Activated CD4-positive, alpha-beta memory T cell treated with anti-CD3 and anti-CD28 coated beads, Interleukin-2, amount 10 ng/mL, durations not matched to agents 7 days and 5 days (primary cell): ENCODE data around the gene FBXL14. TPM values are rescaled to one million over a fixed set of nuclear protein-coding genes. Genes with fewer than 3 reads are reported as not detected.

Source experiments
- CTCF ChIA-PET: fragments of 350-600 bp; sonication (Branson Sonifier 250); formaldehyde crosslinking; loops from one replicate; lab custom pipeline; 2021; ENCODE audit warnings: antibody characterized with exemption, inconsistent platforms; lab: Charles Lee
- POLR2A ChIA-PET: fragments of 350-600 bp; sonication (Branson Sonifier 250); formaldehyde crosslinking; loops from one replicate; lab custom pipeline; 2021; ENCODE audit warnings: antibody characterized with exemption; lab: Charles Lee
- DNase-seq: peaks from one replicate; pipeline ENCODE4 v3.0.0-alpha.2; 2020
- H3K27ac Mint-ChIP-seq: one replicate; pipeline ENCODE4 v1.8.0; 2021; ENCODE audit warnings: mild to moderate bottlenecking, mixed read lengths
- H3K27me3 Mint-ChIP-seq: one replicate; pipeline ENCODE4 v1.8.0; 2021; ENCODE audit warnings: mixed read lengths
- H3K36me3 Mint-ChIP-seq: one replicate; pipeline ENCODE4 v1.8.0; 2021; ENCODE audit warnings: low read depth, mixed read lengths
- H3K4me1 Mint-ChIP-seq: one replicate; pipeline ENCODE4 v1.8.0; 2021; ENCODE audit warnings: mixed read lengths
- H3K4me3 Mint-ChIP-seq: one replicate; pipeline ENCODE4 v1.8.0; 2021; ENCODE audit warnings: mild to moderate bottlenecking, mixed read lengths
- H3K9me3 Mint-ChIP-seq: one replicate; pipeline ENCODE4 v1.8.0; 2021; ENCODE audit warnings: mixed read lengths
- total RNA-seq, 2 experiments: library from RNA; stranded (reverse); gene quantifications; one replicate each; pipeline ENCODE4 v1.2.3, GENCODE V29; 2021

The FBXL14 gene
- total RNA-seq, 2 experiments from 2014 or later = 30.3 to 30.9 TPM

DNA sequence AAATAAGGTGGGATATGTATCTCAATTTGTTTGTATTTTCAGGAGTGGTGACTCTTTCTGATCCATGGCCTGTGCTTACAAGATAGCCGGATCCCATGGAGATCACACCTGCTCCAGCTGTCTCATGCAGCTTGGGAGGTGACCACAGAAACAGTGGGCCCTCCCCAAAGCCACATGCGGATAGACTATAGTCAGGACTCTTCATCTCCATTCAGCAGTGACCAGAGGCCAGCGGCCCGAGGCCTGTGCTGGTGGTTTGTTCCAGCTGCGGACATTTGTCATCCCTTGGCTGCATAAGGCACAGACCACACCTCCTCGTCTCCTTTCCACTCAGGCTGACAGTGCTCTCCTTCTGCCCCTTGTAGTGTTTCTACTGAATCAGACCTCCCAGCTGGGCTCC lies 20.0 kb upstream of the FBXL14 start:
- Mint-ChIP-seq H3K27ac (no peak overlapping the region), H3K9me3 (no peaks in the 10 kb centered on the region), H3K36me3 (no peaks in the 10 kb centered on the region), H3K4me1 (peaks cover 22% of the 10 kb centered on the region), H3K4me3 (no peak overlapping the region), H3K27me3 (peaks cover 17% of the 10 kb centered on the region)
- ChIA-PET CTCF (interaction anchor here (1.7 kb wide), 1 partner anchor 325 kb away, joined by 3 read pairs; no protein-coding TSS in a partner anchor), POLR2A (no interaction called here)
- DNase-seq = no peak

DNA sequence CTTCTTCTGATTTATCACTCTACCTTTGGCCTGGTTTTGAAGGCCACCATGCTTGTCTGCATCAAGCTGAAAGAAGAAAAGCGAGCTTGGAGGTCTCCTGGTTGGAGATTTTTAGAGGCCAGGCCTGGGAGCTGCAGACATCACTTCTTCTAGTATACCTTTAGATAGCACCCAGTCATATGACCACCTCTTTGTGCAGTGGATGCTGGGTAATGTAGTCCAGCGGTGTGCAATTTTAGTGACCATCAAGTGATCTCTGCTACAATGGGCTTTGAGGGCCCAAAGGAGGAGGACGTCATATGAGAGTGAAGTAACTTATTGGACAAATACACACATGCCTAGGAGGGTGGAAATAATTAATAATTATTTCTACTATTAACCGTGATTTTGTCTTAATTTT lies 19.5 kb upstream of the FBXL14 start:
- H3K9me3 Mint-ChIP-seq = no peaks in the 10 kb centered on the region
- CTCF ChIA-PET = interaction anchor here (1.7 kb wide), 1 partner anchor 326 kb away, joined by 3 read pairs; no protein-coding TSS in a partner anchor
- no peak overlapping the region for H3K4me3 Mint-ChIP-seq
- H3K27ac Mint-ChIP-seq = no peak overlapping the region
- POLR2A ChIA-PET = interaction anchor here (1.7 kb wide), 1 partner anchor 12 kb away, joined by 6 read pairs; no protein-coding TSS in a partner anchor
- peaks cover 18% of the 10 kb centered on the region for H3K4me1 Mint-ChIP-seq
- no peak for DNase-seq
- peaks cover 17% of the 10 kb centered on the region for H3K27me3 Mint-ChIP-seq
- H3K36me3 Mint-ChIP-seq = no peaks in the 10 kb centered on the region

DNA sequence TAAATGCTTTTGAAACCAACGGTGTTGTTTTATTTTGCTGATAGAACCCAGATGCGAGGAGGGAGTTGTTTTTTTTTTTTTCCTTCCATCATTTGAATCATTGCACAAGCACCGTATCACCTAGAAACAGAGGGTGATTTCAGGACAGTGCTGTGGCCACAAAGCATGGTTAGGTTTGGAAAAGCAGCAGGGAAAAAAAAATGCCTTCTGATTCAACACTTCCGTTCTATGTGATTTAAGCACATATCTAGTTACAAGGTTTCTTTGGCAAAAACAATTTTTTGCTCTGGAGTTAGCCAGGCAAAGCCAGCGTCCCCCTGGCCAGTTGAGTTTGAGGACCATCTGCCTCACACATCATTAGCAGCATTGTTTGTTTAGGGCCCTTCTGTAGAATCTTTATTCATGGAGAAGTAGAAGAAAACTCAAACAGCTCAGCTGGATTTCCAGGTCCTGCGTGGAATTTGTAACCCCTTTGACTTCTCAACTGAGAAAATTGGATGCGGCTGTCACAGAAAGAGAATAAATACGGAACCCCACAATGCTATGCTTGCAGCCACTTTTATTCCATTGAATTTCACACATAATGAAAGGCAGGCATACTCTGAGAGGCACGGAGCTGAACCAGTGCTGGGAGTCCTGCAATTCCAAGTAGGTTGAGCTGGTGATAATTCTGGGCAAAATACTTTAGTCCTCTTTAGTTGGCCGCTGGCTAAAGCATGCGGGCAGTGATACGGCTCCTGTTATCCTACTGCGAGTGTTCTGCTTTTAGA lies 17.6 kb upstream of the FBXL14 start:
- no peak for DNase-seq
- Mint-ChIP-seq H3K36me3 (no peaks in the 10 kb centered on the region), H3K4me1 (peaks cover 14% of the 10 kb centered on the region), H3K9me3 (no peaks in the 10 kb centered on the region), H3K27me3 (peaks cover 13% of the 10 kb centered on the region), H3K4me3 (no peak overlapping the region), H3K27ac (no peak overlapping the region)
- ChIA-PET CTCF (interaction anchor here (1.2 to 2.3 kb wide), 3 partner anchors 8 to 494 kb away, joined by 3 to 7 read pairs (median 4); no protein-coding TSS in a partner anchor), POLR2A (interaction anchor here (1.7 kb wide), 1 partner anchor 10 kb away, joined by 6 read pairs; no protein-coding TSS in a partner anchor)

DNA sequence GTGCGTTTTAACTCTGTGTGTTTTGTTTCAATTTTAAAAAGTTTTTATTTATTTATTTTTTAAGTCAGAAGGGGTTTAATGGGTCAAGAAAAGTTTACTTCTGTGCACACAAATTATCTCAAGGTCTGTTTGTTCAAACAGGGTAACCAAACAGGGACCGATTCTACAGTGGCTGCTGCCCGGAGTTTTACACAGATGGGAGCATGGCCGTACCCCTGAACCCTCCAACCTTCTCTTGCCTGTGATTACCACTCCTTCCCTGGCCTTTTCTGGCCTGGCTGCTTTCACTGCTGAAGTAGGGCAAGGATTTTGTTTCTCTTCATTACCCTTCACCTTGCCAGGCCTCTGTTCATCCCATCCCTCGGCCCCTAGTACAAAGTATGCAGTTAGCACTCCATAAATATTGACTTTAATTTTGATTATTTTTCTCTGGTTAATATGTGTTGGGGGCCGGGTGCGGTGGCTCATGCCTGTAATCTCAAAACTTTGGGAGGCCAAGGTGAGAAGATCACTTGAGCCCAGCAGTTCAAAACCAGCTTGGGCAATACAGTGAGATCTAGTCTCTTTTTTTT lies 15.8 kb upstream of the FBXL14 start:
- H3K36me3 Mint-ChIP-seq = no peaks in the 10 kb centered on the region
- no peak overlapping the region for H3K27ac Mint-ChIP-seq
- ChIA-PET CTCF (no interaction called here), POLR2A (no interaction called here)
- H3K4me3 Mint-ChIP-seq = no peak overlapping the region
- peaks cover 11% of the 10 kb centered on the region for H3K27me3 Mint-ChIP-seq
- DNase-seq = no peak
- H3K4me1 Mint-ChIP-seq = peaks cover 14% of the 10 kb centered on the region
- no peaks in the 10 kb centered on the region for H3K9me3 Mint-ChIP-seq

DNA sequence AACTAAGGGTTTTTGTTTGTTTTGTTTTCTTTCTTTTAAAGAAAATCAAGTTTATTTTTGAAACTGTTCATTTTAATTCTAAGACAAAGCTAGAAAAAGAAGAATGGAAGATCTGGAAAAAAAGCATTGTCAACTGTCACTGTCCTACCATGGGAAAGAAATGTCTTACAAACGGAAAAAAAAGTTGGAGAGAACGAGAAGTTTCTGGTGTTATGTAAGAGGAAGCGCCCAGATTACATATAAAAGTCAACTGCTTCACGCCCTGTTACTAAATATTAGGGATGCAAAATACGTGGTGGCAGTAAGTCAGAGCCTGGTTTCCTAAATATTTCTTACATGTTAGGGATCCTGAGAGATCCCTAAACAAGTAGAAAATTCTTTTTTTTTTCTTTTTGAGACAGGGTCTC lies 14.3 kb upstream of the FBXL14 start:
- Mint-ChIP-seq H3K27ac (no peak overlapping the region), H3K36me3 (no peaks in the 10 kb centered on the region), H3K4me3 (no peak overlapping the region), H3K4me1 (peaks cover 21% of the 10 kb centered on the region), H3K9me3 (no peaks in the 10 kb centered on the region), H3K27me3 (peaks cover 11% of the 10 kb centered on the region)
- ChIA-PET POLR2A (no interaction called here), CTCF (interaction anchor here (1.0 kb wide), 1 partner anchor 26 kb away, joined by 3 read pairs; no protein-coding TSS in a partner anchor)
- no peak for DNase-seq

DNA sequence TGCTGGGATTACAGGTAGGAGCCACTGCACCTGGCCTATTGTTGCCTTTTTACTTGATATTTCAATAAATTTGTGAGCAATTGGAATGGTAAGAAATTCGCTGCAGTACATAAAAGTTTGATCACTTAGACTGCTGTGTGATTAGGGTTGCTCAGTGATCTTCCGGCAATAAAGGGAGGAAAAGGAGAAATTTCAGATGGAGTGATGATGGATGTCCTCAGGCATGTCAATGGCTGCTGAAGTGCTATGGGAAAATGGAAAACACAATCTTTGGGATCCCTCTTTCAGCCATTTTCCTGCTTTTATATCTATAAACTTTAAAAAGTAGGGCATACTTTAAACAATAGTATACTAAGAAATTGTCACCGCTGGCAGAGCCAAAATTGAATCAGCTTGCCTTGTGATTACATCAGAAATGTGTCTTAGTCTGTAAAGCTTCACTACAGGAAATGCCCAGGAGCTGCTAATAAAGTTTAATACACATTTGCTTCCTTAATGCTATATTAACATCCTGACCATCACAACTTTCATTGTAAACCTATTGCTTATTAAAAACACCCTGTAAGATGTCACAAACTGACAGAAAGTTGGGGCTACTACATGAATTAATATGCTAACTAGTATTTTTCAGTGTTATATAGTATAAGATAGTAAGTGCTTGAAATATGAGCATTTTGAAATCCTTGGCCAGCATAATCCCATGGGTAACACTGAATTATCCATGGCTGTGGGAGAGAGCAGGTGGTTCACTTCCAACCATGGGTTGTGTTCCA lies 13.7 kb upstream of the FBXL14 start:
- ChIA-PET CTCF (interaction anchor here (1.0 kb wide), 1 partner anchor 25 kb away, joined by 3 read pairs; no protein-coding TSS in a partner anchor), POLR2A (no interaction called here)
- Mint-ChIP-seq H3K4me3 (no peak overlapping the region), H3K4me1 (peaks cover 21% of the 10 kb centered on the region), H3K27ac (no peak overlapping the region), H3K36me3 (no peaks in the 10 kb centered on the region), H3K9me3 (no peaks in the 10 kb centered on the region), H3K27me3 (peaks cover 11% of the 10 kb centered on the region)
- no peak for DNase-seq

DNA sequence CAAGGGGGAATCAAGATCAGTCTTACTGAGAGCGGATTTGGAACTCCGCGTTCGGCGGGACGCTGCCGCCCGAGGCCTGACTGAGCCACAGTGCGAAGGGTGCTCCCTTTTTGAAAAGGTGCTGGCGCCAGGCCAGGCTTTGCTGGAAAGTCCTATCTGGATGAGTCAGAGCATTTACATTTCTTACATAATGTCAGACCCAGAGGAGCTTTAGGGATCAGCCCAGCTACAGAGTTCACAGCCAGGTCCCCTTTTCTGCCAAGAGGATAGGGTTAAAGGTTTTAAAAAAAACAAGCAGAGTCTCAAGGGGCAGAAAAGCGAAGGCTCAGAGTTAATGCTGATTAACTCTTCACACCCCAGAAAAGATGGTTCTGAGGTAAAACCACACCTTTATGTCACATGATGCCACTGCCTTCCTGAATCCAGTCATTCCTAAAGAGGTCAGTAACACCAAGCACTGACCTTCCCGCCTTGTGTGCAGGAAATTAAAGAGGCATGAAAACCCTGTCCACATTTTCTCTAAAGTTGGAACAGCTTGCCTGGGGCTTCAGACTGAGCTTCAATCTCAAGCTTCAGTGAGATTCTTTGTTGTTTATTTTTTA lies 11.7 kb upstream of the FBXL14 start:
- Mint-ChIP-seq H3K9me3 (no peaks in the 10 kb centered on the region), H3K4me1 (peaks cover 40% of the 10 kb centered on the region), H3K27me3 (peaks cover 3% of the 10 kb centered on the region), H3K27ac (no peak overlapping the region), H3K4me3 (peak overlapping the region; percentile 68), H3K36me3 (no peaks in the 10 kb centered on the region)
- DNase-seq = peak; percentile 41
- POLR2A ChIA-PET = interaction anchor here (0.6 to 1.4 kb wide), 4 partner anchors 11 to 488 kb away, joined by 3 to 6 read pairs (median 3); partner anchors contain the start of gene FBXL14
- CTCF ChIA-PET = interaction anchor here (0.6 to 2.2 kb wide), 8 partner anchors 10 to 488 kb away, joined by 3 to 30 read pairs (median 4); partner anchors contain the start of gene WNT5B

DNA sequence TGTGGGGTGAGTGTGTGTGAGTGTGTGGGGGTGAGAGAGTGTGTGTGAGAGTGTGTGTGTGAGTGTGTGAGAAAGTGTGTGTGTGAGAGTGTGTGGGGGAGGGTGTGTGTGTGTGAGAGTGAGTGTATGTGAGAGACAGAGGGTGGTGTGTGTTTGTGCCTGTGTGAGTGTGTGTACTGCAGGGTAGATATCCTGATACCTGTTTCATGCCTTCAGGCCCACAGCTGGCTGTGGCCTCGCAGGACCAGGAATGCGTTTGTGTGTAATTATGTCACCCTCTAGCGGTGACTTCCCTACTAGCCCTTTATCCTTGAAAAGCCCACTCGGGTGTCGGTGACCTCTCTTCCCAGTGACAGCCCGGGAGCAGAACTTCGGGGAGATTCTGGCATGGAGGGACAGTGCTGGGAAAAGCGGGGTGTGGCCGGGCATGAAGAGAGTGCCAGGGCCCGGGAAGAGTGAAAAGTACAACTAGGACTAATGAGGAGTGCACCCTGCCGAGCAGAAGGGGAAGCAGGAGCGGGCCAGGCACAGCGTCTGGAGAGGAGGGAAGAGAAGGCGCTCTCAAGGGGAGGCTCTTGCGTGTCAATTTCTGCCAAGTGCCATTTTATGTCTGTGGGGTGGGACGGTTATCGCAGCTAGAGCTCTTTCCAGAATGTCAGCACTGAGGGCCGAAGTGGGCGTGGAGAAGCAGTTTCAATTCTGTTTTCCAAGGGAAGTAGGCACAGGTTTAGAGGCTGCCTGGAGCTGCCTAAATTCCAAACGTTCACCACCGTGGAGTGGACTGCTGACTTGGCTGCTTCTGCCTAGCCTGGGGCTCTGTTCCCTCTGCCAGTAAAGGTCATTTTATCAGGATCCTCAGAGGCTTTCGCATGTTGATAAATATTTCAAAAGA lies 11.0 kb upstream of the FBXL14 start:
- H3K4me3 Mint-ChIP-seq = peak overlapping the region; percentile 68
- H3K27me3 Mint-ChIP-seq = no peaks in the 10 kb centered on the region
- peaks cover 42% of the 10 kb centered on the region for H3K4me1 Mint-ChIP-seq
- no peaks in the 10 kb centered on the region for H3K36me3 Mint-ChIP-seq
- CTCF ChIA-PET = interaction anchor here (0.6 to 2.2 kb wide), 12 partner anchors 11 to 791 kb away, joined by 3 to 30 read pairs (median 4); partner anchors contain the start of gene WNT5B
- POLR2A ChIA-PET = interaction anchor here (1.0 to 1.4 kb wide), 3 partner anchors 11 to 487 kb away, joined by 3 to 6 read pairs (median 3); partner anchors contain the start of gene FBXL14
- H3K9me3 Mint-ChIP-seq = no peaks in the 10 kb centered on the region
- H3K27ac Mint-ChIP-seq = peak overlapping the region; percentile 5
- peak; percentile 60 for DNase-seq

DNA sequence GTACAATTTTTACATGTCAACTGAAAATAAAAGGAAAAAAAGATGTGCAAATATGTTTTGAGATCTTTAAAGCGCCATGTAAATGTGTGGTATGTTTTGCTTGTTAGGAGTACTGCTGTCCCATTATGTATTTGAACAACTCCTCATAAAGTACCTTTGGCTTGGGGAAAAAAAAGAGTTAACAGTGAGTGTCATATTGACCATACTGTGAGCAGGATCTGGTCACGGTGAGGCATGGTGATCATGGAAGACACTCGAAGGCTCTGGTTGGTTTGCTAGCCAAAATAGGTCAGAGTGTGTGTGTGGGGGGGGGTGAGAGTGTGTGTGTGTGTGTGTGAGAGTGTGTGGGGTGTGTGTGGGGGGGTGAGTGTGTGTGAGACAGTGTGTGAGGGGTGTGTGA lies 10.1 kb upstream of the FBXL14 start:
- Mint-ChIP-seq H3K27ac (no peak overlapping the region), H3K9me3 (no peaks in the 10 kb centered on the region), H3K4me1 (peaks cover 42% of the 10 kb centered on the region), H3K36me3 (no peaks in the 10 kb centered on the region), H3K4me3 (no peak overlapping the region), H3K27me3 (no peaks in the 10 kb centered on the region)
- no peak for DNase-seq
- CTCF ChIA-PET = interaction anchor here (0.8 to 3.8 kb wide), 12 partner anchors 11 to 671 kb away, joined by 3 to 37 read pairs (median 4); partner anchors contain the start of genes FBXL14 and WNT5B
- POLR2A ChIA-PET = interaction anchor here (0.8 to 3.8 kb wide), 3 partner anchors 10 to 853 kb away, joined by 3 to 63 read pairs (median 6); partner anchors contain the start of gene FBXL14

DNA sequence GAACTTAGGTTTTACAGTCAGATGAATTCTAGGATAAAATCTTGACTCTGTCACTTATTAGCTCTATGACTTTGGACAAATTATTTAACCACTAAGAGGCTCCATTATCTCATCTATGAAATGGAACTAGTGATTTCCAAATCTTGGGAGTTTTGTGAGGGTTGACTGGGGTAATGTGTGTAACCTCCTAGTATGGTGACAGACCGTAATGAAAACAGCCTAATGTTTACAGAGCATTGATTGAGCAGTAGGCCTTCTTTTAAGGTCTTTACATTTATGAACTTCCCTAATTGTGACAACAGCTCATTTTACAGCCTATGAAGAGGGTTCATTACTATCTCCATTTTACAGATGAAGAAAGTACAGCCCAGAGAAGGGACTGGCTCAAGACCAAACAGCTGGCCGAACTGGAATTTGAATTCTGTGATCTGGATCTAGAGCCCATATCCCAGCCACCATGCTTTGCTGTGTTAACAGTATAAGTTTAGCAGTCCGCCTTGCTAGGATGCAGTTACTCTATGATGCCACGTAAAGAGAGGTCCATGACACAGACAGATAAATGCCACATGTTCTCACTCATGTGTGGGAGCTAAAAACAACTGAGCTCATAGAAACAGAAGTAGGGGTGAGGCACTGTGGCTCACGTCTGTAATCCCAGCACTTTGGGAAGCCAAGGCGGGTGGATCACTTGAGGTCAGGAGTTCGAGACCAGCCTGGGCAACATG lies 9.1 kb upstream of the FBXL14 start:
- H3K27ac Mint-ChIP-seq = peak overlapping the region; percentile 42
- peaks cover 42% of the 10 kb centered on the region for H3K4me1 Mint-ChIP-seq
- CTCF ChIA-PET = interaction anchor here (0.6 to 3.8 kb wide), 9 partner anchors 9 to 1278 kb away, joined by 3 to 37 read pairs (median 4); partner anchors contain the start of gene FBXL14
- H3K4me3 Mint-ChIP-seq = no peak overlapping the region
- POLR2A ChIA-PET = interaction anchor here (0.7 to 3.8 kb wide), 5 partner anchors 10 to 851 kb away, joined by 3 to 63 read pairs (median 3); partner anchors contain the start of gene FBXL14
- no peaks in the 10 kb centered on the region for H3K27me3 Mint-ChIP-seq
- no peak for DNase-seq
- no peaks in the 10 kb centered on the region for H3K36me3 Mint-ChIP-seq
- H3K9me3 Mint-ChIP-seq = no peaks in the 10 kb centered on the region
